Measurements from ENCODE around the gene RRP1B.

The RRP1B gene

GRCh38 chr21:43681650-43682049, 22.3 kb downstream of the RRP1B start:
- TF ChIP-seq FOXP2 (optimal IDR thresholded peaks at IDR 0.05; ENCODE audit: borderline replicate concordance, extremely low read depth, extremely low read length, insufficient read depth) (no peak), REST (IDR thresholded peaks at IDR 0.05; ENCODE audit: insufficient read depth in 1 of 2, low read depth in 2 of 2, low read length in 2 of 2) (no peak), TAF1 (IDR thresholded peaks at IDR 0.05; ENCODE audit: borderline replicate concordance, insufficient read depth, low read length) (no peak), SIN3A (IDR thresholded peaks at IDR 0.05; ENCODE audit: borderline replicate concordance, insufficient read depth, low read length) (no peak), POLR2AphosphoS5 (IDR thresholded peaks at IDR 0.05; ENCODE audit: low read depth, low read length) (no peak)

GRCh38 chr21:43684424-43684823, 25.1 kb downstream of the RRP1B start:
- TF ChIP-seq REST (IDR thresholded peaks at IDR 0.05; ENCODE audit: insufficient read depth in 1 of 2, low read depth in 2 of 2, low read length in 2 of 2) (no peak), FOXP2 (optimal IDR thresholded peaks at IDR 0.05; ENCODE audit: borderline replicate concordance, extremely low read depth, extremely low read length, insufficient read depth) (no peak), TAF1 (IDR thresholded peaks at IDR 0.05; ENCODE audit: borderline replicate concordance, insufficient read depth, low read length) (no peak), POLR2AphosphoS5 (IDR thresholded peaks at IDR 0.05; ENCODE audit: low read depth, low read length) (no peak), SIN3A (IDR thresholded peaks at IDR 0.05; ENCODE audit: borderline replicate concordance, insufficient read depth, low read length) (no peak)

- no peak for TF ChIP-seq SIN3A (IDR thresholded peaks at IDR 0.05; ENCODE audit: borderline replicate concordance, insufficient read depth, low read length)
- no peak for TF ChIP-seq REST (IDR thresholded peaks at IDR 0.05; ENCODE audit: insufficient read depth in 1 of 2, low read depth in 2 of 2, low read length in 2 of 2)
- TF ChIP-seq FOXP2 (optimal IDR thresholded peaks at IDR 0.05; ENCODE audit: borderline replicate concordance, extremely low read depth, extremely low read length, insufficient read depth), result no peak
Observed at GRCh38 chr21:43686811-43687565, 27.6 kb downstream of the RRP1B start.

- TF ChIP-seq FOXP2 (optimal IDR thresholded peaks at IDR 0.05; ENCODE audit: borderline replicate concordance, extremely low read depth, extremely low read length, insufficient read depth) (no peak), REST (IDR thresholded peaks at IDR 0.05; ENCODE audit: insufficient read depth in 1 of 2, low read depth in 2 of 2, low read length in 2 of 2) (no peak), TAF1 (IDR thresholded peaks at IDR 0.05; ENCODE audit: borderline replicate concordance, insufficient read depth, low read length) (no peak), POLR2AphosphoS5 (IDR thresholded peaks at IDR 0.05; ENCODE audit: low read depth, low read length) (no peak), SIN3A (IDR thresholded peaks at IDR 0.05; ENCODE audit: borderline replicate concordance, insufficient read depth, low read length) (no peak)
Observed at GRCh38 chr21:43687566-43688399, 28.4 kb downstream of the RRP1B start.

Data from PFSK-1 (cell line).